D721Med (cell line): ENCODE measurements around the gene MGAT5.
A peak's percentile ranks its signal among the peaks of the same experiment; 100 is the strongest.

Experiments used
- DNase-seq: peaks from one replicate; pipeline ENCODE4 v3.0.0; 2011; ENCODE audit warnings: low spot score; ENCODE audit not compliant: insufficient read length
- FAIRE-seq: peaks from 2 replicates; lab custom pipeline; 2011; peaks lifted over from hg19 to GRCh38; lab: Jason Lieb, UNC
- TF ChIP-seq, protein P1 (sequence below): IDR thresholded peaks from 2 replicates; pipeline ENCODE4 v1.5.1; 2012; ENCODE audit warnings: mild to moderate bottlenecking, control low read depth; ENCODE audit not compliant: insufficient read depth; ENCODE audit errors: missing control alignments

The MGAT5 gene

DNA sequence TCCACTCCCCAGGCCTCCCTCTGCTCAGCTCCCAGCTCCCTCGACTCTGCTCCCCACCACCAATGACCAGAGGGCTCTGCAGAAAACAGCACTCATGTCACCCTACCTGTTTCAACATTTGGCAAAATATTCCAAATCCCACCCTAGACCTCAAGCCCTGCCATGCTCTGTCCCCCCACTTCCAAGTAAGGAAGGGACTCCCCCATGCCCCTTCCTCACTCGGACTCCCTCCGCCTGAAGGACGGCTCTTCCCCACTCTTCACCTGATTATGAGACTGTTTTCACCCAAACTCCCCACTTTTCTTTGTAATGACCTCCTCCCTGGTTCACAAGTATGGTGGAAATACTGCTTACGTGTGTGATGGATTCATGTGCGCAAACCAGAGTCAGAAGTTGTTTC is 208.4 kb downstream of the MGAT5 start:
- no peak for DNase-seq
- TF ChIP-seq, protein P1, sequence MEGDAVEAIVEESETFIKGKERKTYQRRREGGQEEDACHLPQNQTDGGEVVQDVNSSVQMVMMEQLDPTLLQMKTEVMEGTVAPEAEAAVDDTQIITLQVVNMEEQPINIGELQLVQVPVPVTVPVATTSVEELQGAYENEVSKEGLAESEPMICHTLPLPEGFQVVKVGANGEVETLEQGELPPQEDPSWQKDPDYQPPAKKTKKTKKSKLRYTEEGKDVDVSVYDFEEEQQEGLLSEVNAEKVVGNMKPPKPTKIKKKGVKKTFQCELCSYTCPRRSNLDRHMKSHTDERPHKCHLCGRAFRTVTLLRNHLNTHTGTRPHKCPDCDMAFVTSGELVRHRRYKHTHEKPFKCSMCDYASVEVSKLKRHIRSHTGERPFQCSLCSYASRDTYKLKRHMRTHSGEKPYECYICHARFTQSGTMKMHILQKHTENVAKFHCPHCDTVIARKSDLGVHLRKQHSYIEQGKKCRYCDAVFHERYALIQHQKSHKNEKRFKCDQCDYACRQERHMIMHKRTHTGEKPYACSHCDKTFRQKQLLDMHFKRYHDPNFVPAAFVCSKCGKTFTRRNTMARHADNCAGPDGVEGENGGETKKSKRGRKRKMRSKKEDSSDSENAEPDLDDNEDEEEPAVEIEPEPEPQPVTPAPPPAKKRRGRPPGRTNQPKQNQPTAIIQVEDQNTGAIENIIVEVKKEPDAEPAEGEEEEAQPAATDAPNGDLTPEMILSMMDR: no peak
- FAIRE-seq: no peak

DNA sequence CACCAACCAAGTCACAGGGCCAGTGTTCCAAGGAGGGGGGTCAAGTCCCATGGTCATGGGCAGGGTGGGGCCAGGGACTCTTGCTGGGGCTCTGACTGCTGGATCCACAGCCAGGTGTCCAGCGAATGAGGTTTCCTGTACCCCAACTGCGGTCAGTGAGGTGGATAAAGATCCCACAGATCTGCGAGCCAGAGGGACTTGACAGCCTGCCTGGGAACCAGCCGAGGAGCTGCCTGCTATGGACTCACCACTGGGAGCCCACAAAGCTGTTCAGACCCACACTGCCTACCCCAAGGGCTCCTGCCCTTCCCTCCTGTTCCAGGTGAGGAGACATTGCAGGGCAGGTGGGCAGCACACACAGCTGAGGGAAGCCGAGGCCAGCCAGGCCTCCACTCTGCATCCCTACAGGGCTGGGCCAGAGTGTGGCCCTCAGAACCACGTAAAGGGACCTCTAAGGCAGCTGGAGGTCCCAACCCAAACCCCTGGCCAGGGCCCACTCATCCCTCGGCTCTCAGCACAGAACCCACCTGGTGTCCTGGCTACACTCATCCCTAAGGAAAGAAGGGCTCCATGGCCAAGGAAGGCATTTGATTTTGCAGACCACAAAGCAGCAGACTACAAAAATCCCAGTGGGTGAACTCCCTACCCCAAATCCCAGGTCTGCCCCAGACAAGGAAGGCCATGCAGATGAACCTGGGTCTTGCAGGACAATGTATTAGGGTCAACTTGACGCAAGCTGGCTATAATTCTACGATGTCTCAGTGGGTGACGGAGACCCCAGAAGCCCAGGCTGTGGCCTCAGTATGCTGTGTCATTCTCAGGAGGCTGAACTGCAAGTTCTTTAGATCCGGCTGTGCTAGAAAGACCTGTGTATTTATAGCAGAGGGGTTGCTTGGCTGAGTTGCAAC is 209.2 kb downstream of the MGAT5 start:
- TF ChIP-seq, protein P1: no peak
- DNase-seq (no peak), FAIRE-seq (no peak)

DNA sequence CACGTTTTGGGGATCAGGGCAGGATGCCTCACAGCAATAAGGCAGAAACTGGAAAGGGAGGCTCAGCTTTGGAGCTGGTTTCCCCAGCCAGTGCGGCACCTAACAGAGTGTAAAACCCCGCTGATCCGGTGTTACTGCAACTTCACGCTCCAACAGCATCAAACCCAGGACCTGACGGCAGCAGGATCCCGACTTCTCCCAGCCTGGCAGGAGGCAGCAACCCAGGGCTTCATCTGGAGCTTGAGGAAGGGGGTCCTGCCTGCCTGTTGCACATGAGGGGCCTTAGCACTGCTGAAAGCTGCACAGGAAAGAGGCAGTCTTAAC is 209.8 kb downstream of the MGAT5 start:
- DNase-seq: no peak
- TF ChIP-seq, protein P1: no peak
- FAIRE-seq: no peak

DNA sequence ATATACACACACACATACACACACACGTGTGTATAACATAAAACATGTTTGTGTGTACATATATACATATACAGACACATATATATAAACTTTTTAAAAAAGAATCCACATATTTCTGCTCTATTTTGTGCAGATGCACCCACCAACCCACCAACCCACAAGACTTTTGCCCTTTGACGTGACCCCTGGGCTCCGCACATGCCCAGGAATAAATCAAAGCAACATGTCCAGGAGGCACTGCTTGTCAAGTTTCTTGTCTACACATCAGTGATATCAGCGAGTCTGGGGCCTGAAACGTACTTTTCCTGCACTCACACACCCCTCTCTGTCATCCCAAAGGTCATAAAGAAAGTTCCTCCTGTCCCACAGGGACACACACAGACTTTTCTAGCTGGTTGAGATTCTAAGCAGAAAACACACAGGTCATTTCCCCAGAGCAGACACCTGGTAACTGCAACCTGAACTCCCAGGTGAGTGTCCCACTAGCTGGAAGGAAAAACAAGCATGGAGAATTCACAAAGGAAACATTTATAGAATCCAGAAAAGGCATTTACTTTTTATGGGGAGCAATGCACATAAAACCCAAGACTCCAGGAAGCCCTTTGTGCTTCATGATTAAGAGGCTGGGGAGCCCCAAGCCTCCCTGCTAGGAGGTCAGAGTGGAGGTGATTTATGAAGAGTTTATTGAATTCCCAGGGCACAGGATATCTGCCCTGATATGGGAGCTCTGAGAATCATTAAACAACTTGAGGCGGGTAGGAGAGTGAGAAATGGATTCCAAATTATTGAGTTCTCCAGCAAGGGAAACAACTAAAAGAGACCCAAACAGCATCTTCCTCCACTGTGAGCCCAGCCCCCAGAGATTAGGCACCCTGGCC is 211.6 kb downstream of the MGAT5 start:
- FAIRE-seq (no peak), DNase-seq (no peak)
- TF ChIP-seq, protein P1: no peak

DNA sequence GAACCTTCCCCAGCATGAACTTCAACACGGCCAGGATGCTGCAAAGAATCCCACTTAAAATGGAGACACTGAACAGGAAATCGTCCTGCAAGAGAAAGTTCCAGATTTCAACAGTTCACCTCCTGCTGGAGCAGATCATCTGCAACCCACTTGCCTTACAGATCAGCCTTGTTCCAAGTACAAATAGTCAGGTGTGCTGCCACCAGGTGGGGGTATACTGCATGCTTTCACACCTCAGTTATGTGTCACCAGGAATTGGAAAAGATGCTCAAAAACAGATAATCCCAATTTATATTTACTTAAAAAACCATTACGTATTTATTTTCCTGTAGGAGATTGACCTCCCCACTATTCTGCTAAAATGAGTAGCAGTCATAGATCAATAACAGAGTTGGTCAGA is 212.3 kb downstream of the MGAT5 start:
- DNase-seq (no peak), FAIRE-seq (peak; percentile 29)
- TF ChIP-seq, protein P1: peak; percentile 46

DNA sequence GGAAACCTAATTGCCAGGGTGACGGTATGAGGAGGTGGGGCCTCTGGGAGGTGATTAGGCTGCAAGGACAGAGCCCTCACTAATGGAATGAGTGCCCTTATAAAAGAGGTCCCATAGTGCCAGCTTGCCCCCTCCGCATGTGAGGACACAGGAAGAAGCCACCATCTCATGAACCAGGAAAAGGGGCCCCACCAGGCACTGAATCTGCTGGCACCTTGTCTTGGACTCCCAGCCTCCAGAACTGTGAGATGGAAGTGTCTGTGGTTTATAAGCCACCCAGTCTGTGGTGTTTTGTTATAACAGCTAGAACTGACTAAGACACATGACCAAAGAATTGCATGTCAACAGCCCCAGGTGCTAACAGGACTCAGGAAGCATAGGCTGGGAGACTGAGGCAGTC is 214.3 kb downstream of the MGAT5 start:
- TF ChIP-seq, protein P1: no peak
- DNase-seq (no peak), FAIRE-seq (no peak)
